ENCODE data around the gene SPHK2.

- no peak for TF ChIP-seq POLR2A (IDR thresholded peaks at IDR 0.05; ENCODE audit: low read length)
- no peak for TF ChIP-seq GATA1 (IDR thresholded peaks at IDR 0.05; ENCODE audit: low read depth, low read length)
These were observed 18.5 kb upstream of the SPHK2 start for GRCh38 chr19:48600679-48601417.
